HG02610 (cell line): ENCODE measurements around the gene ZNF773.

Experiments used
- ATAC-seq: cut with Tn5 transposase; IDR thresholded peaks from one replicate; pipeline ENCODE4 v1.9.1; 2021; ENCODE audit warnings: mild to moderate bottlenecking, moderate library complexity; ENCODE audit not compliant: unreplicated experiment

ZNF773 gene

GRCh38 chr19:57557659-57558058 is 57.9 kb downstream of the ZNF773 start:
- no peak for ATAC-seq
